HL-60/S4 (cell line): ENCODE data around the gene IER2.
"Not testable (repeated sequence)": the region's sequence is repeated elsewhere in the genome, so short reads cannot be mapped to it uniquely, and the experiment has no call there.

Source experiments
- in situ Hi-C: fragments of 300-500 bp; cut with MboI; formaldehyde crosslinking; loops from 2 replicates; pipeline ENCODE4 v1.14.3; 2022; ENCODE audit warnings: low sequenced_read_pairs

Gene IER2

DNA sequence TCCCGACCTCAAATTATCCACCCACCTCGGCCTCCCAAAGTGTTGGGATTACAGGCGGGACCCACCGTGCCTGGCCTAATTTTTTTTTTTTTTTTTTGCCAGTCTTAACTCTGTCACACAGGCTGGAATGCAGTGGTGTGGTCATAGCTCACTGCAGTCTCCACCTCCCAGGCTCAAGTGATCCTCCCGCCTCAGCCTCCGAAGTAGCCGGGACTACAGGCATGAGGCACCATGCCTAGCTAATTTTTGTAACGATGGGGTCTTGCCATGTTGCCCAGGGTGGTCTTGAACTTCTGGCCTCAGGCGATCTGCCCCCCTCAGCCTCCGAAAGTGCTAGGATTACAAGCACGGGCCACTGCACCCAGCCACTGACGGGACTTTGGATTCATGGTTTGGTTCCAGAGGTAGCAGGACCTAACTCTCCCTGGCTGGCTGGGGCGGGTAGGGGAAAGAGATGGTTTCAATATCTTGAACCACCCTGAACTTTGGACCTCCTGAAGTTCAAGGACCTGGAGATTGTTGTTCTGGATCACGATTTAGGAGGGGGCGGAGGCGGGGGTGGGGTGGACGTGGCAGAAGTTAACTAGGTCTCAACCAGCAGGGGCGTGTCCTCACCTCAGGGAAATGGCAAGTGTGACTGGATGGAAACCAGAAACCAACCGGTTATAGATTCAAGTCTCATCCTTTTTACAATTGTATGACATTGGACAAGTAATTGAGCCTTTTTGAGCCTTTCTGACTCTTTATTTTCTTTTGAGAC lies 40.8 kb downstream of the IER2 start:
- in situ Hi-C loops = no loop called here

DNA sequence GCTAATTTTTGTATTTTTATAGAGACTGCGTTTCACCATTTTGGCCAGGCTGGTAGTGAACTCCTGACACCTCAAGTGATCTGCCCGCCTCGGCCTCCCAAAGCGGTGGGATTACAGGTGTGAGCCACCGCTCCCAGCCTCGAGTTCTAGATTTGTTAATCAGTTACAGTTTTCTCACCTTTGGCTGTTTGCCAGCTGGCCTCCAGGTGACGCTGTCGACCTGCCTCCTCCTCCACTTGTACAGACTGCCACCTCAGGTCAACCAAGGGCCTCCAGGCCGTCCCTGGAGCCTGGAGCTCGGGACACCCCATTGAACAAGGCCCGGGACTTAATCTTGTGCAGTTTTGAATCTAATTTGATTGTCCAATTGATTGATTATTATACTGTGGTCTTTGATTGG lies 45.5 kb downstream of the IER2 start:
- in situ Hi-C loops = no loop called here

DNA sequence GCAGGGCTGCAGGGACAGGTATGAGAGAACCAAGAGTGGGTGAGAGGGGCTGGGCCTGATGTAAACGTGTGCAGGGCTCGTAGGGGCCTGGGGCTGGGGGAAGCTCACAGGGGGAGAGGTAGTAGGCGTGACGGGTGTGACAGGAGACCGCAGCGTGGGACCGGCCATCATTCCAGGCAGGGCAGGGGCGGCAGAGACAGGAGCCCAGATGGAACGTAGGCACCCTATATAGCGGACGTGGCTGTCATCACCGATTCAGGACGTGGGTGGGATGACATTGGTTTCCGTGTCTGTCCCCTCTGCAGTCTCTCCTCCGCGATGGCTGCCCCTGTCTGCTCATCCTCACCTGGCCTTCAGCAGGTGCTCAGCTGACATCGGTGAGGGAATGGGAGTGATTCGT lies 48.4 kb downstream of the IER2 start:
- in situ Hi-C loops = no loop called here

DNA sequence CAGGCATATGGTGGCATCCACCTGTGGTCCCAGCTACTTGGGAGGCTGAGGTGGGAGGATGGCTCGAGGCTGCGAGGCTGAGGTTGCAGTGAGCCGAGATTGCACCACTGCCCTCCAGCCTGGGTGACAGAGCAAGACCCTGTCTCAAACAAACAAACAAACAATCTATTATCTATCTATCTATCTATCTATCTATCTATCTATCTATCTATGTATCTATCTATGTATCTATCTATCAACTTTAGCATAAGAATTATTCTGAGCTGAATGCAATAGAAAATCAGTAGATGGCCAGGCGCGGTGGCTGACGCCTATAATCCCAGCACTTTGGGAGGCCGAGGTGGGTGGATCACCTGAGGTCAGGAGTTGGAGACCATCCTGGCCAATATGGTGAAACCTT lies 51.9 kb downstream of the IER2 start:
- in situ Hi-C loops = not testable (repeated sequence)
